Measurements from ENCODE around the gene UNC13D.

GRCh38 chr17:75821552-75821951 is 22.7 kb downstream of the UNC13D start:
- TF ChIP-seq, protein P1, sequence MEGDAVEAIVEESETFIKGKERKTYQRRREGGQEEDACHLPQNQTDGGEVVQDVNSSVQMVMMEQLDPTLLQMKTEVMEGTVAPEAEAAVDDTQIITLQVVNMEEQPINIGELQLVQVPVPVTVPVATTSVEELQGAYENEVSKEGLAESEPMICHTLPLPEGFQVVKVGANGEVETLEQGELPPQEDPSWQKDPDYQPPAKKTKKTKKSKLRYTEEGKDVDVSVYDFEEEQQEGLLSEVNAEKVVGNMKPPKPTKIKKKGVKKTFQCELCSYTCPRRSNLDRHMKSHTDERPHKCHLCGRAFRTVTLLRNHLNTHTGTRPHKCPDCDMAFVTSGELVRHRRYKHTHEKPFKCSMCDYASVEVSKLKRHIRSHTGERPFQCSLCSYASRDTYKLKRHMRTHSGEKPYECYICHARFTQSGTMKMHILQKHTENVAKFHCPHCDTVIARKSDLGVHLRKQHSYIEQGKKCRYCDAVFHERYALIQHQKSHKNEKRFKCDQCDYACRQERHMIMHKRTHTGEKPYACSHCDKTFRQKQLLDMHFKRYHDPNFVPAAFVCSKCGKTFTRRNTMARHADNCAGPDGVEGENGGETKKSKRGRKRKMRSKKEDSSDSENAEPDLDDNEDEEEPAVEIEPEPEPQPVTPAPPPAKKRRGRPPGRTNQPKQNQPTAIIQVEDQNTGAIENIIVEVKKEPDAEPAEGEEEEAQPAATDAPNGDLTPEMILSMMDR (IDR thresholded peaks at IDR 0.05) = no peak
- no peak for TF ChIP-seq POLR2A (IDR thresholded peaks at IDR 0.05; ENCODE audit: low read depth)
- no peak for TF ChIP-seq POLR2AphosphoS5 (IDR thresholded peaks at IDR 0.05)
- TF ChIP-seq EP300 (IDR thresholded peaks at IDR 0.05) = no peak

Data from esophagus muscularis mucosa (tissue), 4 donors.